ENCODE results near the gene HPCA.

DNA sequence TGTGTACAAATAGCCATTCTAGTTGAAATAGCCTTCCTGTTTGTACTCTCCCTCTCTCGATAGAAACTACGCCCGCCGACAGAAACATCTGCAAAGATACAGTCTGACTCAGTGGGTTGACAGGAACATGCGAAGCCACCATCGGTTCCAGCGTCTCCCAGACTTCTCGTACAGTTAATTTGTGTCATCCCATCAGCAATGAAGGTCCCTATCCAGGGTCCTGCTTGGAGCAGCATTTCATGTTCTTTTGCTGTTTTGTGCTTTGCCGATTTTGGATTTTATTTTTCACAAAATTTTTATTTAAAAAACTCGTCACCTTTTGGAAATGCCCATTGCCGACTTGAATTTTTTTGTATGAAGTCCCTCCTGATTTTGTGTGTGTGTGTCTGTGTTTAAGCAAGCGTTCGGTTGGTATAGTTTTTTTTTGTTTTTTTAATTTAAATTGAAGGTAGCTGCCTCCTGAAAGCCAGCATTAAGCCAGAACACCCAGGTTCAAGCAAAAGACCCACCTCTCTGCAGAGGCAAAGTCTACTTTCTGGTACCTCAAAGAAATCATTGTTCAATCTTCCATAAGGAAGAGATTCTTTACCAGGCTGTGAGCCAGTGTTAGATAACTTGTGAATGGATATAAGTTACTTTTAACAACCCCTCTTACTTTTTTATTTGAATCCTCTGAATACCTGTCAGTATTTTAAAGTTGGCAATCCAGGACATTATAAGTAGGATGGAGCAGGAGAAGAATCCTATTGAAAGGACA is 30.3 kb upstream of the HPCA start:
- TF ChIP-seq TAF1 (IDR thresholded peaks at IDR 0.05; ENCODE audit: low read depth, low read length) (no peak), PAX5 (IDR thresholded peaks at IDR 0.05; ENCODE audit: insufficient read depth, low read length, severe bottlenecking) (no peak)
